Gastrocnemius medialis (tissue), 4 donors: ENCODE data around the gene PRC1.

Experiments used
- POLR2A ChIP-seq, 2 donors: fragments of 450-650 bp; IDR thresholded peaks; one replicate each; pipeline ENCODE4 v1.6.1; 2017; ENCODE audit warnings: antibody characterized with exemption in 2 of 2, mild to moderate bottlenecking in 2 of 2, moderate library complexity in 2 of 2
- TF ChIP-seq, protein P1 (sequence below), 5 experiments: fragments of 450-650 bp in 3 of 5; fragments of 200-600 bp in 2 of 5; sonication (generic) in 2 of 5; IDR thresholded peaks in 4 of 5; conservative IDR thresholded peaks in 1 of 5; 1 replicate in 4 of 5; 2 replicates in 1 of 5; pipeline ENCODE4 v1.5.1; 2016 to 2019; ENCODE audit warnings: antibody characterized with exemption in 5 of 5, mild to moderate bottlenecking in 3 of 5, moderate library complexity in 3 of 5

DNA sequence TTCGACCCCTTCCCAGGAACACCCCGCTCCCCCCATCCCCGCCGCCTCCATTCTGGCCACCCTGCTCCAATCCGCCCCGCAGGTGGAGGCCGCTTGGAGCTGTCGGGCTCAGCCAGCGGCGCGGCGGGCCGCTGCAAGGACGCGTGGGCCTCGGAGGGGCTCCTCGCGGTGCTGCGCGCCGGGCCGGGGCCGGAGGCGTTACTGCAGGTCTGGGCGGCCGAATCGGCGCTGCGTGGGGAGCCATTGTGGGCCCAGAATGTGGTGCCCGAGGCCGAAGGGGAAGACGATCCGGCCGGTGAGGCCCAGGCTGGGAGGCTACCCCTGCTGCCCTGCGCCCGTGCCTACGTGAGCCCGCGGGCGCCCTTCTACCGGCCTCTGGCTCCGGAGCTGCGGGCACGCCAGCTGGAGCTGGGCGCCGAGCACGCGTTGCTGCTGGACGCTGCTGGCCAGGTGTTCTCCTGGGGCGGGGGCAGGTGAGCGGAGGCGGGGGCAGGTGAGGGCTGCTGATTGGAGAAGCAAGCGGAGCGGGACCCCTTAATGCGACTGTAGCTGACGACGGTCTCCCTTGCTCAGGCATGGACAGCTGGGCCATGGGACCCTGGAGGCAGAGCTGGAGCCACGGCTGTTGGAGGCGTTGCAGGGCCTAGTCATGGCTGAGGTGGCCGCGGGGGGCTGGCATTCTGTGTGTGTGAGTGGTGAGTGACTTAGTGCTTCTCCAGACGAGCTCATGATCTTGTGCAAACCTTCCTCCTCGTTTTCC, 37.1 kb downstream of the PRC1 start:
- TF ChIP-seq, protein P1, sequence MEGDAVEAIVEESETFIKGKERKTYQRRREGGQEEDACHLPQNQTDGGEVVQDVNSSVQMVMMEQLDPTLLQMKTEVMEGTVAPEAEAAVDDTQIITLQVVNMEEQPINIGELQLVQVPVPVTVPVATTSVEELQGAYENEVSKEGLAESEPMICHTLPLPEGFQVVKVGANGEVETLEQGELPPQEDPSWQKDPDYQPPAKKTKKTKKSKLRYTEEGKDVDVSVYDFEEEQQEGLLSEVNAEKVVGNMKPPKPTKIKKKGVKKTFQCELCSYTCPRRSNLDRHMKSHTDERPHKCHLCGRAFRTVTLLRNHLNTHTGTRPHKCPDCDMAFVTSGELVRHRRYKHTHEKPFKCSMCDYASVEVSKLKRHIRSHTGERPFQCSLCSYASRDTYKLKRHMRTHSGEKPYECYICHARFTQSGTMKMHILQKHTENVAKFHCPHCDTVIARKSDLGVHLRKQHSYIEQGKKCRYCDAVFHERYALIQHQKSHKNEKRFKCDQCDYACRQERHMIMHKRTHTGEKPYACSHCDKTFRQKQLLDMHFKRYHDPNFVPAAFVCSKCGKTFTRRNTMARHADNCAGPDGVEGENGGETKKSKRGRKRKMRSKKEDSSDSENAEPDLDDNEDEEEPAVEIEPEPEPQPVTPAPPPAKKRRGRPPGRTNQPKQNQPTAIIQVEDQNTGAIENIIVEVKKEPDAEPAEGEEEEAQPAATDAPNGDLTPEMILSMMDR (IDR thresholded peaks at IDR 0.05 in 4 of 5, conservative IDR thresholded peaks at IDR 0.05 in 1 of 5), result no peak
- TF ChIP-seq POLR2A (IDR thresholded peaks at IDR 0.05), result no peak
